GM20000 (cell line): Measurements from ENCODE around the gene SENP7.

Source experiments
- DNase-seq: peaks from one replicate; pipeline ENCODE4 v3.0.0; 2012; ENCODE audit warnings: low spot score
- TF ChIP-seq, protein P1 (sequence below): IDR thresholded peaks from 2 replicates; pipeline ENCODE4 v1.5.1; 2012; ENCODE audit warnings: mild to moderate bottlenecking, control low read depth; ENCODE audit errors: extremely low read depth, missing control alignments

Gene SENP7

GRCh38 chr3:101414121-101414520, 98.9 kb downstream of the SENP7 start:
- no peak for DNase-seq
- TF ChIP-seq, protein P1, sequence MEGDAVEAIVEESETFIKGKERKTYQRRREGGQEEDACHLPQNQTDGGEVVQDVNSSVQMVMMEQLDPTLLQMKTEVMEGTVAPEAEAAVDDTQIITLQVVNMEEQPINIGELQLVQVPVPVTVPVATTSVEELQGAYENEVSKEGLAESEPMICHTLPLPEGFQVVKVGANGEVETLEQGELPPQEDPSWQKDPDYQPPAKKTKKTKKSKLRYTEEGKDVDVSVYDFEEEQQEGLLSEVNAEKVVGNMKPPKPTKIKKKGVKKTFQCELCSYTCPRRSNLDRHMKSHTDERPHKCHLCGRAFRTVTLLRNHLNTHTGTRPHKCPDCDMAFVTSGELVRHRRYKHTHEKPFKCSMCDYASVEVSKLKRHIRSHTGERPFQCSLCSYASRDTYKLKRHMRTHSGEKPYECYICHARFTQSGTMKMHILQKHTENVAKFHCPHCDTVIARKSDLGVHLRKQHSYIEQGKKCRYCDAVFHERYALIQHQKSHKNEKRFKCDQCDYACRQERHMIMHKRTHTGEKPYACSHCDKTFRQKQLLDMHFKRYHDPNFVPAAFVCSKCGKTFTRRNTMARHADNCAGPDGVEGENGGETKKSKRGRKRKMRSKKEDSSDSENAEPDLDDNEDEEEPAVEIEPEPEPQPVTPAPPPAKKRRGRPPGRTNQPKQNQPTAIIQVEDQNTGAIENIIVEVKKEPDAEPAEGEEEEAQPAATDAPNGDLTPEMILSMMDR, result no peak

DNA sequence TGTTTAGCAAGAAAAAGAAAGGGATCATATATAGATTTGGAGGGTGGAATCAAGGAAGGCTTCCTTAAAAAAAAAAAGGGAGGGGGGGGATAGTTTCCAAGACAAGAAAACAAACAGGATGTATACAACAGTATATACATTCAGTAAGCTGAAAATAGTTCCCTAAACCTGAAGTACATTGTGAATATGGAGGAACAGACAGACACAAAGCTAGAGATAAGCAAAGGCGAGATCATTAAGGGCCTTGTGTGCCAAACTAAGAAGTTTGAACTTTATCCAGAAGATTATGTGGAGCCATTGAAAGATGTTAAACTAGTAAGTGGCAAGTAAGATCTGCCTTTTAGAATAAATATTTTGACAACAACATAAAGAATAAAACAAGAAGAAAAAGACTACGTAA, 99.4 kb downstream of the SENP7 start:
- TF ChIP-seq, protein P1, result no peak
- DNase-seq, result no peak

GRCh38 chr3:101391413-101391950, 121.5 kb downstream of the SENP7 start:
- TF ChIP-seq, protein P1, result no peak
- no peak for DNase-seq

GRCh38 chr3:101388706-101389105, 124.3 kb downstream of the SENP7 start:
- no peak for DNase-seq
- TF ChIP-seq, protein P1, result no peak

DNA sequence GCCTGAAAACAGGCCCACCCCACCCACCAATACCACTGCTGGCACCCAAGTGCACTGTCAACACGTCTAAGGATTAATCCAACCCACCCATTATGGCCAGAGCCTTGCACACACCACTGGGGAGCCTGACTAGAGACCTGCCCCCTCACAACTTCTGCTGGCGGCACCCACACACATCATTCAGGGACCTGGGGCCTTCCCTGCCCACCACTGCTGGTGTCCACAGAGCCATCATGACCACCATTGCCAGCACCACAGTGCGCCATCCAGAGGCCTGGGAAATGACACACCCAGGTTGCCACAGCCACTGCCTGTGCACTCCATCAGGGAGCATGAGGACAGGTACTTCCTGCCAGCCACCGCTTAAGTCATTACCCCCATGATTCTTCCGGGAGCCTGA, 125.7 kb downstream of the SENP7 start:
- no peak for DNase-seq
- TF ChIP-seq, protein P1, result no peak

DNA sequence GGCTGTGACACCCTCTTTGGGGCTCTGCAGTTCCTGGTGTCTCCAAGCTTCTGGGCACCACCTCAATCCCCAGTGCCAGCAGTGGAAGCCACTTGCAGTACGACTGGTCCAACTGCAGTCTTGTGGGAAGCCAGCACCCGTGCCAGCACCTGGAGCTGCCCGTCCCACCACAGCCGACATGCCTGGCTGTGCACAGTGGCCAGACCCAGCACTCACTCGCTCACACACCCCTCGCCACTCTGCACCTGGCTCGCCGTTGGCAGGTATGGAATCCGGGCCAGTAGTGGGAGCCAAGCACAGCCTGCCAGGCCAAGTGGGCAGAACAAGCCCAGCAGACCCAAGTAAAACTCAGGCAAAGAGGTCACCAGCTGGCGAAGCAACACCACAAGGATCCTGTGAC, 128.6 kb downstream of the SENP7 start:
- TF ChIP-seq, protein P1, result no peak
- no peak for DNase-seq

DNA sequence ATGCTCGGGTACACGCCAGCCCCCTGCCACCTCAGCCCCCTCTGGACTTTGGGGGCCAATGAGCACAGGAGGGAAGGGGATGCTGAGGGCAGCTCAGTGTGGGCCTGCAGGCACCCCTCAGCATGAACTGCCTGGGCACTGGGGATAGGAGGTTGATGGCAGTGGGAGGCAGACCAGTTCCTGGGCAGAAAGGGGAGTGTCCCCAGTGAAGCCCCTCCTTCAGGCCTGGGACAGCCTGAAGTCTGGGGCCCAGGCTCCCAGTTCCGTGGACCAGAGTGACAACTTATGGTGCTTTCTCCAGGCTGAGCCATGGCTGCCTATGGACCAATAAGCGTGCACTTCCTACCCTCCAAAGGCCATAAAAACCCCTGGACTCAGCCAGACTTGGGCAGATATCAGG, 129.4 kb downstream of the SENP7 start:
- TF ChIP-seq, protein P1, result no peak
- no peak for DNase-seq
